HEK293T (cell line): ENCODE data around the gene CDO1.

ENCODE experiments used
- CTCF ChIA-PET: fragments of 350-600 bp; formaldehyde crosslinking; extraction: SDS; loops from one replicate; lab custom pipeline; 2021; ENCODE audit warnings: antibody characterized with exemption, inconsistent platforms; lab: Yijun Ruan, JAX
- POLR2A ChIA-PET: fragments of 350-600 bp; formaldehyde crosslinking; extraction: SDS; loops from one replicate; lab custom pipeline; 2020; ENCODE audit warnings: antibody characterized with exemption, inconsistent platforms; lab: Yijun Ruan, JAX
- DNase-seq: peaks from one replicate; pipeline ENCODE4 v3.0.0; 2012; ENCODE audit warnings: mixed read lengths; ENCODE audit errors: extremely low spot score
- ARNT ChIP-seq: fragments of 450-650 bp; IDR thresholded peaks from 2 replicates; pipeline ENCODE4 v1.6.1; 2017; ENCODE audit warnings: mild to moderate bottlenecking
- BHLHE40 ChIP-seq: fragments of 450-650 bp; IDR thresholded peaks from 2 replicates; pipeline ENCODE4 v1.6.1; 2016; ENCODE audit warnings: mild to moderate bottlenecking, moderate library complexity, borderline replicate concordance
- CTBP1 ChIP-seq: fragments of 450-650 bp; IDR thresholded peaks from 2 replicates; pipeline ENCODE4 v1.6.1; 2016; ENCODE audit warnings: borderline replicate concordance
- ELF4 ChIP-seq: fragments of 450-650 bp; IDR thresholded peaks from 2 replicates; pipeline ENCODE4 v1.6.1; 2017; ENCODE audit warnings: antibody characterized with exemption
- FOXA1 ChIP-seq: fragments of 450-650 bp; IDR thresholded peaks from 2 replicates; pipeline ENCODE4 v1.6.1; 2016; ENCODE audit warnings: mild to moderate bottlenecking
- FOXK2 ChIP-seq: fragments of 450-650 bp; IDR thresholded peaks from 2 replicates; pipeline ENCODE4 v1.6.1; 2016; ENCODE audit warnings: mild to moderate bottlenecking
- FOXM1 ChIP-seq: fragments of 450-650 bp; IDR thresholded peaks from 2 replicates; pipeline ENCODE4 v1.6.1; 2017; ENCODE audit warnings: mild to moderate bottlenecking, borderline replicate concordance
- HDGF ChIP-seq: fragments of 450-650 bp; IDR thresholded peaks from 2 replicates; pipeline ENCODE4 v1.6.1; 2017; ENCODE audit warnings: antibody characterized with exemption, borderline replicate concordance
- L3MBTL2 ChIP-seq: fragments of 450-650 bp; conservative IDR thresholded peaks from 2 replicates; pipeline ENCODE4 v1.6.1; 2016; ENCODE audit warnings: mild to moderate bottlenecking
- LEF1 ChIP-seq: fragments of 450-650 bp; IDR thresholded peaks from 2 replicates; pipeline ENCODE4 v1.6.1; 2017; ENCODE audit warnings: mild to moderate bottlenecking, borderline replicate concordance
- NFRKB ChIP-seq: fragments of 450-650 bp; IDR thresholded peaks from 2 replicates; pipeline ENCODE4 v1.6.1; 2016; ENCODE audit warnings: mild to moderate bottlenecking, moderate library complexity
- PKNOX1 ChIP-seq: fragments of 450-650 bp; IDR thresholded peaks from 2 replicates; pipeline ENCODE4 v1.6.1; 2016
- SP1 ChIP-seq: fragments of 450-650 bp; IDR thresholded peaks from 2 replicates; pipeline ENCODE4 v1.6.1; 2017
- SUZ12 ChIP-seq: fragments of 450-650 bp; IDR thresholded peaks from 2 replicates; pipeline ENCODE4 v1.6.1; 2016; ENCODE audit warnings: mild to moderate bottlenecking
- TARDBP ChIP-seq: fragments of 450-650 bp; IDR thresholded peaks from 2 replicates; pipeline ENCODE4 v1.6.1; 2016
- ZNF384 ChIP-seq: fragments of 450-650 bp; IDR thresholded peaks from 2 replicates; pipeline ENCODE4 v1.6.1; 2016

The CDO1 gene

GRCh38 chr5:115785381-115786065 is 30.9 kb downstream of the CDO1 start:
- ChIA-PET CTCF (interaction anchor here (0.6 kb wide), 1 partner anchor 93 kb away, joined by 3 read pairs; no protein-coding TSS in a partner anchor), POLR2A (interaction anchor here (1.4 kb wide), 1 partner anchor 11 kb away, joined by 4 read pairs; no protein-coding TSS in a partner anchor)
- peak; percentile 21 for DNase-seq
- TF ChIP-seq SP1: no peak
- no peak for TF ChIP-seq BHLHE40
- TF ChIP-seq L3MBTL2: no peak
- no peak for TF ChIP-seq FOXA1
- TF ChIP-seq CTBP1: no peak
- no peak for TF ChIP-seq ELF4
- TF ChIP-seq HDGF: no peak

DNA sequence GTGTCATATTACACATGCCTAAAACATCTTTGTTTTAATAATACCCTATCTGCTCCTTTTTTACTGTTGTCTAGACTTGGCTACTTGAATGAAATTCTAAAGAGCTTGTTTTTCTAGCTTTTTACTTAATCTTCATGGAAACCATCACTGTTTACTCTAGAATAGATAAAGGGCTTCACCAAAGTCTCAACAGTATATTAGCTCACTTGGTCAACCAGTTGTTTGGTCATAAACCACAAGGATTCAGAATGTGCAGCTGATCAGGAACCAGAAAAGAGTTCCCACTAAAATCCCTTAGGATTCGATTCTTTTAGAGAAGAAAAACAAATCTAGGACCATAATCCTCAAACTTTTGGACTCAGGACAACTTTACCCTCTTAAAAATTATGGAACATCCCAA is 38.0 kb downstream of the CDO1 start:
- DNase-seq: no peak
- TF ChIP-seq ZNF384 (no peak), BHLHE40 (no peak), L3MBTL2 (no peak), LEF1 (no peak), ARNT (no peak), CTBP1 (no peak), ELF4 (no peak), FOXK2 (no peak), SUZ12 (no peak), HDGF (no peak), NFRKB (no peak), SP1 (no peak), TARDBP (no peak), FOXA1 (no peak), PKNOX1 (no peak), FOXM1 (no peak)
- CTCF ChIA-PET: no interaction called here
- POLR2A ChIA-PET: no interaction called here

GRCh38 chr5:115776989-115777388 is 39.5 kb downstream of the CDO1 start:
- ChIA-PET POLR2A (no interaction called here), CTCF (interaction anchor here (1.0 kb wide), 1 partner anchor 202 kb away, joined by 3 read pairs; no protein-coding TSS in a partner anchor)
- no peak for TF ChIP-seq ARNT
- no peak for TF ChIP-seq ZNF384
- no peak for TF ChIP-seq PKNOX1
- no peak for TF ChIP-seq HDGF
- TF ChIP-seq SP1: no peak
- TF ChIP-seq L3MBTL2: no peak
- no peak for TF ChIP-seq FOXM1
- TF ChIP-seq FOXA1: no peak
- no peak for TF ChIP-seq FOXK2
- no peak for TF ChIP-seq SUZ12
- no peak for TF ChIP-seq ELF4
- TF ChIP-seq NFRKB: no peak
- no peak for TF ChIP-seq TARDBP
- no peak for TF ChIP-seq CTBP1
- TF ChIP-seq BHLHE40: no peak
- TF ChIP-seq LEF1: no peak
- DNase-seq: no peak

DNA sequence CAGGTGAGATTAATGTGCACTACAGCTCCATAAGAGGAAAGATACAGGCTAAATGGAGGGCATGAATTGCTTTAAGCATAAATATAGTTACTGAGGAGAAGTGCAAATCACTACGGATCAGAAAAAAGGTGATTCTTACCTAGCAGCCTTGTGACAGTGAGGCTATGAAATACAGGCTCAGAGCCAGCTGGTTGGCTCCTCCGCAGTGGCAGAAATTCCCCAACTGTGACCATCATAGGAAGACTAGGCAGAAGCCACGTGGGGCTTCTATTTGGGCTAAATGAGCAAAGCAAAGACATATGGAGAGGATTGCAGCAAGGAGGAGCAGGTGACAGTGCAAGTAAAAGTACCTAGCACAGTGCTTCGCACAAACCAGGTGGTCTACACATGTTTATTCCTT is 40.5 kb downstream of the CDO1 start:
- ChIA-PET POLR2A (no interaction called here), CTCF (interaction anchor here (0.6 kb wide), 1 partner anchor 55 kb away, joined by 3 read pairs; no protein-coding TSS in a partner anchor)
- no peak for TF ChIP-seq SUZ12
- TF ChIP-seq BHLHE40: no peak
- TF ChIP-seq L3MBTL2: no peak
- no peak for TF ChIP-seq ARNT
- no peak for TF ChIP-seq SP1
- no peak for TF ChIP-seq ELF4
- no peak for TF ChIP-seq ZNF384
- TF ChIP-seq FOXM1: no peak
- TF ChIP-seq FOXA1: no peak
- no peak for TF ChIP-seq FOXK2
- TF ChIP-seq NFRKB: no peak
- no peak for TF ChIP-seq TARDBP
- TF ChIP-seq CTBP1: no peak
- TF ChIP-seq PKNOX1: no peak
- no peak for TF ChIP-seq HDGF
- no peak for DNase-seq

- ChIA-PET POLR2A (no interaction called here), CTCF (no interaction called here)
- DNase-seq: no peak
- TF ChIP-seq SP1 (no peak), FOXA1 (no peak), NFRKB (no peak), HDGF (no peak), ELF4 (no peak), CTBP1 (no peak), PKNOX1 (no peak), BHLHE40 (no peak), SUZ12 (no peak), TARDBP (no peak), ZNF384 (no peak), L3MBTL2 (no peak), FOXK2 (no peak)
These were observed 41.8 kb downstream of the CDO1 start for GRCh38 chr5:115774684-115775083.
